Subcutaneous adipose tissue (tissue), 4 donors: ENCODE results near the gene EFCAB14. TPM values are rescaled to one million over a fixed set of nuclear protein-coding genes. Genes with fewer than 3 reads are reported as not detected.

Experiments
- CTCF ChIP-seq: fragments of 450-650 bp; IDR thresholded peaks from one replicate; pipeline ENCODE4 v1.5.1; 2016; ENCODE audit warnings: low read depth, mild to moderate bottlenecking, control low read depth, antibody characterized with exemption, moderate library complexity
- total RNA-seq, 4 donors: library from RNA; depleted of rRNA; stranded (reverse); fragments of >200 nt; gene quantifications; one replicate each; pipeline ENCODE4 v1.1.0, GENCODE V29; 2016

EFCAB14 gene
- total RNA-seq, 4 donors from 2014 or later, result 91.4 to 137 (median 102) TPM

- TF ChIP-seq CTCF, result no peak
These were observed 65.4 kb downstream of the EFCAB14 start for GRCh38 chr1:46653405-46653958.

- no peak for TF ChIP-seq CTCF
These were observed 66.4 kb downstream of the EFCAB14 start for GRCh38 chr1:46652321-46653100.

- no peak for TF ChIP-seq CTCF
These were observed 68.4 kb downstream of the EFCAB14 start for GRCh38 chr1:46650491-46650890.

GRCh38 chr1:46649764-46650163, 69.2 kb downstream of the EFCAB14 start:
- no peak for TF ChIP-seq CTCF

GRCh38 chr1:46647611-46648010, 71.3 kb downstream of the EFCAB14 start:
- TF ChIP-seq CTCF, result no peak

- TF ChIP-seq CTCF, result no peak
These were observed 72.1 kb downstream of the EFCAB14 start for GRCh38 chr1:46646844-46647243.

- no peak for TF ChIP-seq CTCF
These were observed 72.6 kb downstream of the EFCAB14 start for GRCh38 chr1:46646331-46646730.
